ENCODE results near the gene VARS1.
"Not testable (repeated sequence)": the region's sequence is repeated elsewhere in the genome, so short reads cannot be mapped to it uniquely, and the experiment has no call there.

The VARS1 gene

DNA sequence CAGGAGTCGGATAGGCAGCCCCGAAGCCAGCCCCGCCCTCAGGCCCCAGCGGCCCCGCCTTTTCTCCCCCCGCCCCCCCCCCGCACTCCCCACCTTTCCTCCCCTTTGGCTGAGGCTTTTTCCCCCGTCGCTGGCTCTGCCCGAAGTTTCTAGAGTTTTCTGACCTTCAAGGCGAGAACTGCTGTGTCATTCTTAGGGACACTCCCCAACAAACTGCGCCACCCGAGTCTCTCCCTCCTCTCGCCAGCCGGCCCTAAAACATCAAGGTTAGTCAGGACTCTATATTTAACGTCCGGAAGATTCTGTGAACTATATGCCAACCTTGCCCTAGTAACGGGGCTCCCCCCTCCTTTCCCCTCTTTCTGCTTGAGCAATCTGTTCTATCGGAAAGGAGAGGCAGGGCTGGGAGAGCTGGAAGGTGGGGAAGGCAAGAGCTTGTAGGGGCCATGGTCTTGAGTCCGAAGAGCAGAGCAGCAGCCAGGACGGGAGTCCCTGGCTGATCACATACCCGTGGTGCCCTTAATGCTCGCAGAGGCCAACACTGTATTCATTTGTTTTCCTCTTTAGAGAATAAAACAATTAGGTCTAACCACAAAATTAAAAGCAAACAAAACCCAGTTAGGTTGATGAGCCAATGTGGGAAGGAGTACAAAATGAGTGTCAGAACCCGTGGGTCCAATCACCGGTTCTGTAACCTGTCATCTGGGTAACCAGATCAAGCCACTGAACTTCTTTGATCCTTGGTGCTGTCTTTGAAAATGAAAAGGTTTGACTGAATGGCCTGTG is 26.7 kb upstream of the VARS1 start:
- in situ Hi-C loops (cut with MboI; ENCODE audit: low sequenced_read_pairs) = no loop called here

GRCh38 chr6:31821301-31822035 is 25.9 kb upstream of the VARS1 start:
- in situ Hi-C loops (cut with MboI; ENCODE audit: low sequenced_read_pairs) = no loop called here

- in situ Hi-C loops (cut with MboI; ENCODE audit: low sequenced_read_pairs) = not testable (repeated sequence)
Observed at GRCh38 chr6:31820399-31820798, 24.8 kb upstream of the VARS1 start.

DNA sequence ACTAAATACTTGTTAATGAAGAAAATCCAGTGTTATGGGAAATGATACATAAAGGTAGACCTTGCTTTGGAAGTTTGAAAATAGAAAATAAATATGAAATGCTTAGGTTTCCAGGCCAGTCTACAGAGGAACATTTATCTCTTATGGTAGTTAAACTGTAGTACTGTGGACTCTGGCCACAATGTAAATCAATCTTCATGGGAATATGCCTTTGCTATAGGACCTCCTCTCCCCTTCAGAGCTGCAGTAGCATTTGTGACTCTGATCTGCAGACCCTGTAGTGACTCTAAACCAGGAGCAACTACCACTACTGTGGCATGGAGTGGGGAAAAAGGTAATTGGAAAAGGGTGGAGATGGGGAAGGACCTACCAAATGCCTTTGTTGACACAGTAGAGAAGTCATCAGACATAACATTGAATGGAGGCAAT is 24.3 kb upstream of the VARS1 start:
- in situ Hi-C loops (cut with MboI; ENCODE audit: low sequenced_read_pairs) = no loop called here

GRCh38 chr6:31817929-31818511 is 22.5 kb upstream of the VARS1 start:
- in situ Hi-C loops (cut with MboI; ENCODE audit: low sequenced_read_pairs) = not testable (repeated sequence)

GRCh38 chr6:31817133-31817928 is 21.8 kb upstream of the VARS1 start:
- in situ Hi-C loops (cut with MboI; ENCODE audit: low sequenced_read_pairs) = not testable (repeated sequence)

- in situ Hi-C loops (cut with MboI; ENCODE audit: low sequenced_read_pairs) = no loop called here
Observed at GRCh38 chr6:31815025-31815838, 19.7 kb upstream of the VARS1 start, which contains the start of the genes HSPA1A and HSPA1L. HSPA1A (plus strand) TSS chr6:31815543; CDS start chr6:31815757, 214 bp downstream. HSPA1L (minus strand) TSS chr6:31815283; CDS start chr6:31811972, 3,311 bp downstream.

- in situ Hi-C loops (cut with MboI; ENCODE audit: low sequenced_read_pairs) = no loop called here
Observed at GRCh38 chr6:31814677-31815024, 19.1 kb upstream of the VARS1 start.

DNA sequence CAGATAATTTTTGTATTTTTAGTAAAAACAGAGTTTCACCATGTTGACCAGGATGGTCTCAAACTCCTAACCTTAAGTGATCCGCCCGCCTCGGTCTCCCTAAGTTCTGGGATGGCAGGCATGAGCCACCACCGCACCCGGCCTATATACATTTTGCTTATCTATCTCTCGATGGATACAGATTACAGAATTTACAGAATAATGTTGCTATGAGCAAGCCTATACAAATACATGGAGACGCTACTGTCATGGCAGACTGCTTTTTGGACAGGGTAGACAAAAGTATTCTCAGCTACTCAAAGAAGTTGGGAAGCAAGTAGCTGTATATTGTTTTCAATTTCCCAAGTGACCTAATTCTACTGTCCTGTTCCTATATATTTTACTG is 17.9 kb upstream of the VARS1 start:
- in situ Hi-C loops (cut with MboI; ENCODE audit: low sequenced_read_pairs) = no loop called here

- in situ Hi-C loops (cut with MboI; ENCODE audit: low sequenced_read_pairs) = no loop called here
Observed at GRCh38 chr6:31811645-31812044, 16.1 kb upstream of the VARS1 start.

- in situ Hi-C loops (cut with MboI; ENCODE audit: low sequenced_read_pairs) = not testable (repeated sequence)
Observed at GRCh38 chr6:31808599-31808998, 13.0 kb upstream of the VARS1 start.

DNA sequence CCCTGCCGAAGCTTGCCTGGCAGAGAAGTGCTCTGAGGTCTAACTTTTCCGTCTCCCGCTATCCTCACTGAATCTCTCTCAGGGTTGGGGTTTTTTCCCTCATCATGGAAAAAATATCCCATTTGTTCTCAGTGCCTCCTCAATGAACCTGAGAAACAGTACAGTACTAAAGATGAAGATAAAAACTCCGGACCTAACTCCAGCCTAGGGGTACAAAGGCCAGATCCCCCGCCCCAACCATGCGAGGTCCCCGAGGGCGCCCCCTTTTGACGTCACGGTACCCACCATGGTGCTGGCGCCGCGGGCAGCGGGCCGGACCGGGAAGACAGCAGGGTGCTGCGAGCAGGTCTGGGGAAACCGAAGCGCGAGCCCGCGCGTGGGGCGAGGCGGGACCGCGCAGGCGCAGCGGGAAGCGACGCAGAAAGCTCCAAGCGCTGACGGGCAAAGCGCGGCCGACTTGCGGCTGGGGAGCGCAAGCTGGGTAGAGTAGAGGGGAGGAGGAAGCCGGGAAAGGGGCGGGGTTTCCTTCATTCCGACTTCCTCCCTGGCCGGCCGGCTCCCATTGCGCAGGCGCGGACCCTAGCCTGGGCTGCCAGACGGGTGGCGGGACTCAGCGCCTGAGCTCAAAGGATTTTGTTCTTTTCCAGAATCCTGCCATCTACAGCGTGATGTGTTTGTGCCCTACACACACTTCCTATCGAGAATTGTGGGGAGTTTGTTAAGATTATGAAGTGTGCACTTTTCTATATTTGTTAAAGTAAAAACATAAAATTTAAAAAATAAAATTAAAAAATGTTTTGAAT is 11.1 kb upstream of the VARS1 start, which contains the start of gene LSM2:
TSS of gene LSM2 (minus strand) at position 497 of the 803 bp plus-strand sequence. CDS start at position 288, 209 bp downstream.
- in situ Hi-C loops (cut with MboI; ENCODE audit: low sequenced_read_pairs) = no loop called here

GRCh38 chr6:31805939-31806469 is 10.5 kb upstream of the VARS1 start:
- in situ Hi-C loops (cut with MboI; ENCODE audit: low sequenced_read_pairs) = no loop called here

DNA sequence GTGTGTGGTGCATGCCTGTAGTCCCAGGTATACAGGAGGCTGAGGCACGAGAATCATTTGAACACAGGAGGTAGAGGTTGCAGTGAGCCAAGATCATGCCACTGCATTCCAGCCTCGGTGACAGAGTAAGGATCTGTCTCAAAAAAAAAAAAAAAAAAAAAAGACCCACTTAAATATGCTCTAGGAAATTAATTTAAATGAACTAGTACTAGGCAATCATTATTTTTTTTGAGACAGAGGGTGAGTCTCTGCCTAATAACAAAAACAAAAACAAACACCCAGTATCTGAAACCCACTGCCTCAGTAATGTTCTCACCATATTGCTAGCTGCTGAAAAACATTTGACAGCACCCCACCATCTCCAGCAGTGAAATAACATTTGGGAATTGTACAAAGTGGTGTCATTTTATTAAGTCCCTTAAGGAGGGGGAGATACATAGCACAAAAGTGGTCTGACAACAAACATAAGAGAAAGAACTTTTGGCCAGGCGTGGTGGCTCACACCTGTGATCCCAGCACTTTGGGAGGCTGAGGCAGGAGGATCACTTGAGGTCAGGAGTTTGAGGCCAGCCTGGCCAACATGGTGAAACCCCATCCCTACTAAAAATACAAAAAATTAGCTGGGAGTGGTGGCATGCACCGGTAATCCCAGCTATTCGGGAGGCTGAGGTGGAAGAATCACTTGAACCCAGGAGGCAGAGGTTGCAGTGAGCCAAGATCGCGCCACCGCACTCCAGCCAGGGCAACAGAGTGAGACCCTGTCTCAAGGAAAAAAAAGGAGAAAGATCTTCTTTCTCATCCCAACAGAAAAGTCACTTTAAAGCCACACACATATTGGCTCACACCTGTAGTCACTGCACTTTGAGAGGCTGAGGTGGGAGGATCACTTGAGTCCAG is 5.7 kb upstream of the VARS1 start:
- in situ Hi-C loops (cut with MboI; ENCODE audit: low sequenced_read_pairs) = not testable (repeated sequence)

- in situ Hi-C loops (cut with MboI; ENCODE audit: low sequenced_read_pairs) = no loop called here
Observed at GRCh38 chr6:31799781-31800180, 4.2 kb upstream of the VARS1 start.

- in situ Hi-C loops (cut with MboI; ENCODE audit: low sequenced_read_pairs) = no loop called here
Observed at GRCh38 chr6:31797588-31797987, 2.0 kb upstream of the VARS1 start.

DNA sequence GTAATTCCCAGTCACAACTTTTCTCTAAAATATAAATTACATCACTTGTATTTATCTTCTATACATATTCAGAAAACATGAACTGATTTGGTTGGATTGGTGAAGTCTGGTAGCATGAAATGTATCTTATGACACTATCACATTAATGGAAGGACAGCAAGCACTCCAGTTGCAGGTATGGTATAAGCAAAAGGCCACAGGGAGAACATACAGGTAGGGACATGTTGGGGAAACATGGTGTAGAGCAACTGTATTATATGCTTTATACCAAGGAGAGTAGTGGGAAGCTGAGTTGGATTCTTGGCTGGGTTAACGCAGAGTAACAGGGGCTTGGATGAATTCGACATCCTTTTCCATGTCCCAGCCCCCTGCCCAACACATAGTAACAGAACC is 1.4 kb upstream of the VARS1 start:
- in situ Hi-C loops (cut with MboI; ENCODE audit: low sequenced_read_pairs) = no loop called here

All from hTERT RPE-1 (cell line).